HFF-Myc (cell line): ENCODE results near the gene CHCHD6.

Source experiments
- DNase-seq: peaks from one replicate; pipeline ENCODE4 v3.0.0-alpha.2; 2011; ENCODE audit warnings: low read depth; ENCODE audit errors: extremely low read depth
- H3K4me3 ChIP-seq: replicated peaks from 2 replicates; pipeline ENCODE4 v1.5.1; 2011; ENCODE audit warnings: low read depth, mild to moderate bottlenecking, control low read depth, low read length
- TF ChIP-seq, protein P1 (sequence below): IDR thresholded peaks from 2 replicates; pipeline ENCODE4 v1.5.1; 2012; ENCODE audit warnings: mild to moderate bottlenecking, low read depth, low read length, control low read depth; ENCODE audit errors: missing control alignments

Gene CHCHD6

GRCh38 chr3:126711121-126711760 is 7.2 kb downstream of the CHCHD6 start:
- H3K4me3 ChIP-seq = no peak overlapping the region
- no peak for DNase-seq
- TF ChIP-seq, protein P1, sequence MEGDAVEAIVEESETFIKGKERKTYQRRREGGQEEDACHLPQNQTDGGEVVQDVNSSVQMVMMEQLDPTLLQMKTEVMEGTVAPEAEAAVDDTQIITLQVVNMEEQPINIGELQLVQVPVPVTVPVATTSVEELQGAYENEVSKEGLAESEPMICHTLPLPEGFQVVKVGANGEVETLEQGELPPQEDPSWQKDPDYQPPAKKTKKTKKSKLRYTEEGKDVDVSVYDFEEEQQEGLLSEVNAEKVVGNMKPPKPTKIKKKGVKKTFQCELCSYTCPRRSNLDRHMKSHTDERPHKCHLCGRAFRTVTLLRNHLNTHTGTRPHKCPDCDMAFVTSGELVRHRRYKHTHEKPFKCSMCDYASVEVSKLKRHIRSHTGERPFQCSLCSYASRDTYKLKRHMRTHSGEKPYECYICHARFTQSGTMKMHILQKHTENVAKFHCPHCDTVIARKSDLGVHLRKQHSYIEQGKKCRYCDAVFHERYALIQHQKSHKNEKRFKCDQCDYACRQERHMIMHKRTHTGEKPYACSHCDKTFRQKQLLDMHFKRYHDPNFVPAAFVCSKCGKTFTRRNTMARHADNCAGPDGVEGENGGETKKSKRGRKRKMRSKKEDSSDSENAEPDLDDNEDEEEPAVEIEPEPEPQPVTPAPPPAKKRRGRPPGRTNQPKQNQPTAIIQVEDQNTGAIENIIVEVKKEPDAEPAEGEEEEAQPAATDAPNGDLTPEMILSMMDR = no peak

DNA sequence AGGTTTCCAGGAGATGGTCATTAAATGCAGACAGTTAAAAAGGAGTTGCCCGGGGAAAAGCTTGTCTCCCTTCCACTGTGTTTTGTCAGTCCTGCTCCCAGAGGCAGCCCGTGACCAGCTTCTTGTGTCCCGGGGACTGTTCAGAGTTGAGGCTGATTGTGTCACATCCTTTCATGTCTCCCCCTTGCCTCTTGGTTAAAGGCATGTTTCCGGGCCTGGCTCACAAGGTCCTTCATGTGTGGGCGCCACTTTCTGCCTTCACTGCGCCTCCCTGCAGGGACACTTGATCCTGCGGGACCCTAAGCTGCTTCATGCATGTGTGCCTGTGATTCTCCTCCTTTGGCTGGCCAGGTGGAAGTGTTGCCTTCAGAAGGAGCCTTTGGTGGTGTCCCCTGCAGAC is 9.2 kb downstream of the CHCHD6 start:
- no peak for DNase-seq
- TF ChIP-seq, protein P1 = no peak
- H3K4me3 ChIP-seq = no peak overlapping the region

DNA sequence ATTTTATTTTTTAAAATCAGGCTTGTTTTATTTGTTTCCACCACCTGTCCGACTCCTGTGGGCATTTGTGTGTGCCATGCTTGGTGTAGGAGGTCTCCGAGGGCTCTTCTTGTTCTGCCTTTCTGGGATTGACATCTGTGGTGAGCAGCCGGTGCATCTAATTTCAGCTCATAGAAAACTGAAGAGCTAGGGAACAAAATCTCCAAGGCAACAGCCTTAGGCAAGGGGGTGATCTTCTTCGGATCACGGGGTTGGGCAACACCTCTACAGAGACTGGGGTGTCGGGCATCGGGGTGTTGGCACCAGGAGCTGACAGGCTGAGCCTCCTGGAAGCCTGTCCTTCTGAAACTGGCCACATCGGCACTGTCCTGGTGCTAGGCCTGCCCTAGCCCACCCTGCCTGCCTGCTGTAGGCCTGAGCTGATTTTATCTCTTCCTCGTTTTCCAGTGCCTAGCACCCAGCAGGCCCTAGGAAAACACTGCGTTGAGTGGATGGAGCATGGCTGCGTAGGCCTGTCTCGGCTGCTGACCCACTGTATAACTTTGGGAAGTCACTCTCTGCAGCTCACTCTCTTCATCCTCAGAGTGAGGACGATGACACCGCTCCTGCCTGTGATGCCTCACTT is 10.3 kb downstream of the CHCHD6 start:
- H3K4me3 ChIP-seq = no peak overlapping the region
- TF ChIP-seq, protein P1 = no peak
- no peak for DNase-seq

DNA sequence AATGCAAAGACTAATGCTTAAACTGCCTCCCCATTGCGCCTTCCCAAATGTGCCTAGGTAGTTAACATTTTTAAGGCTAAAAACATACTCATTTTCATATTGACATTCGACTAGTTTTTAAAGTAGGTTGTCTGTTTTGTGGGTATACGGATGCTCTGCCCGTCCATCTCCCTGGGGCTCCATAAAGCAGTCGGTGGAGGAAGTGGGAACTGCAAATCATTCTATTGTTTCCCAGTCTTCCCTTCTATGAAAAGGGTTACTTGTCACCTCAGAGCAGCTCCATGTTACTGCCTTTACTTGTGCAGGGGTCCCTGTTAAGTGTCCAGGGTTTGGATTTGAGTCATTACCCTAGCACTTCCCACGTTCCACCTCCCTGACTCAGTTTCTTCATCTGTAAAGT is 10.9 kb downstream of the CHCHD6 start:
- TF ChIP-seq, protein P1 = no peak
- DNase-seq = no peak
- H3K4me3 ChIP-seq = no peak overlapping the region

DNA sequence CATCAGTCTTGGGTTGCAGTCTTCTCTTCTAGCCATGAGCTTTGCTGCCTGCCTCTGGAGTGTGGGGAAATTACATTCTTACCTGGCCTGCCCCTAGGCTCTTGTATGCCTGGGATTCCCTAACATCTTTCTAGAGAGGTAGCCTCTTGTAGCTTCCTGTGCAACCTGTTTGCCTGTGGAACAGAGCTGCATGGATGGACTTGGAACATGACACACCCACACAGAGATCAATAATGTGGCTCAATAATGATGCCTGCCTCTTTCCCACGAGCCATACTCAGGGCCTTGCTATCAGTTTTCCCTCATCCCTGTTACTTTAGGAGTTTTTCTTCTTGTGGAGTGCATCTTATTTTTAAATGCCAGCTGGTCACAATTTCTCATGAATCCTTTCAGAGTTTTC is 11.4 kb downstream of the CHCHD6 start:
- TF ChIP-seq, protein P1 = no peak
- H3K4me3 ChIP-seq = no peak overlapping the region
- DNase-seq = no peak

DNA sequence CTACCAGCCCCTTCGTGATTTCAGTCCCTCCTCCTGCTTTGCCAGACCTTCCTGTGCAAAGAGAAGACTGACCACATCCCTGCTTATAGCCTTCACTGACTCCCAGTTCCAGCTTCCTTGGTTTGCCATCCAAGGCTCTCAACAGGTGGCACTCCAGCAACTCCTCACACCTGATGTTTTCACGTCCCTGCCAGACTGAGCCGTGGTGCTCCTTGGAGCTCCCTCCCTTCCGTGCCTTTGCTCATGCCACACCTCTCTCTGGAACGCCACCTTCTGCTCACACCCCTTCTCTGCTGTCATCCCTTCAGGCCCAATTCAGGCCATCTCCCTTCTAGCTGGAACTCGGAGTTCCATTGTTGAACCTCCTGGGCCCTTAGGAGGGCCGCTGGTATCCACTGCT is 12.0 kb downstream of the CHCHD6 start:
- TF ChIP-seq, protein P1 = no peak
- DNase-seq = no peak
- no peak overlapping the region for H3K4me3 ChIP-seq
